Limb (tissue), 2 donors: Measurements from ENCODE around the gene EXOSC5.
"Not testable (repeated sequence)": the region's sequence is repeated elsewhere in the genome, so short reads cannot be mapped to it uniquely, and the experiment has no call there.

Source experiments
- DNase-seq, 2 donors: peaks; one replicate each; pipeline ENCODE4 v3.0.0-alpha.2; 2016; ENCODE audit errors: extremely low spot score in 2 of 2

The EXOSC5 gene

GRCh38 chr19:41408846-41409245 is 11.7 kb upstream of the EXOSC5 start:
- DNase-seq = not testable (repeated sequence)

GRCh38 chr19:41408256-41408655 is 11.1 kb upstream of the EXOSC5 start:
- no peak for DNase-seq

DNA sequence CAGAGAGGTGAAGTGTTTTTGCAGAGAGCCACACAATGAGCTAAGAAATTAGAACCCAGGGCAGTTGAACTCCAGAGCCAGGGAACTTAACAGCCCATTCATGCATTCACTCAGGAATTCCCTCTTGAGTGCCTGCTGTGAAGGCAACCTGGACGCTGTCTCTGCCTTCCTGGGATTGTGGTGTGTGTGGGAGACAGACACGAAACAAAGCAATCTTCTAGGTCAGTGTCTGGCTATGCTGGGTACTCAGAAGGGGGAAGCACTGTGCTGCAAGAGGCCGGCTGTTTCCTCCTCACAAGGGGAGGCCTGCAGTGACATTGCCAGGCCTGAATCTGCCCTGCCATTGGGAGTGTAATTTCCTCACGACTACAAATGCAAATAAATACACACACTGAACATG is 10.1 kb upstream of the EXOSC5 start:
- DNase-seq = no peak

- no peak for DNase-seq
Measured at GRCh38 chr19:41405776-41406175, 8.6 kb upstream of the EXOSC5 start.

GRCh38 chr19:41403181-41403970 is 6.2 kb upstream of the EXOSC5 start:
- no peak for DNase-seq

GRCh38 chr19:41402010-41402409 is 4.9 kb upstream of the EXOSC5 start:
- DNase-seq = no peak

DNA sequence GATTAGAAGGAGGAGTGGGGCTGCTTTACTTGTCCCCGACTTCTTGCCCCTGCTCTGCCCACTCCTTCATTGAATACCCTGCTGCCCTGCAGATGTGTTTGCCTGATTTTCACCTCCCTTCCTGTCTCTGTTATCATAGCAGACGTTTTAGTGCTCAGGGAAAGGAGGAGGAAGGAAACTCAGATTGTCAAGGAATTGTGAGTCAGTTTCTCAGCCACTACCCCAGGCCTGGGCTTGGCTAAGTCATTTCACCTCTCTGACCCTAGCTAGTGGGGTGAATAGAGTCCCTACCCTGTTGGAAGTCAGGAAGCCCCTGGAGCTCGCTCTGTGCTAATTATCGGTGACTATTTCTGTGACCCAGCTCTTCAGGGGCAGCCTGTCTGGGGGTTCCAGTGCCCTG is 4.3 kb upstream of the EXOSC5 start:
- DNase-seq = no peak

GRCh38 chr19:41399525-41399924 is 2.4 kb upstream of the EXOSC5 start:
- DNase-seq = no peak

GRCh38 chr19:41399091-41399490 is 1.9 kb upstream of the EXOSC5 start:
- DNase-seq = no peak

DNA sequence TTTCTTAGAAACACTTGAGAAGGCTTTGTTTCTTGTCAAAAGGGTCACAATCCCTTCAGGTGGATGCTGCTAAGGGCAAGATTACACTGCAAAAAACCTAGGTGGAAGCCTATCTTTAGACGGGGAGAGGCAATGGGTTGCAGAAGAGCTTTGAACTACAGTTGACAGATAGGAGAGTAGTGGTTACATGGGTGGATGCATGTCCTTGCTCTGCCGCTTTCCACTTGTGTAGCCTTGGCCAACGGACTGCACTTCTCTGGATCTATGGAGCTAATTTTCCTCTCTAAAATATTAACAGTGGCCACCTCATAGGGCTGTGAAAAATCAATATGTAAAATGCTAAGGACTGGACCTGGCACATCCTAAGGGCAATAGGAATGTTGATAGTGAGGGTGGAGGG is 1.4 kb upstream of the EXOSC5 start:
- no peak for DNase-seq

DNA sequence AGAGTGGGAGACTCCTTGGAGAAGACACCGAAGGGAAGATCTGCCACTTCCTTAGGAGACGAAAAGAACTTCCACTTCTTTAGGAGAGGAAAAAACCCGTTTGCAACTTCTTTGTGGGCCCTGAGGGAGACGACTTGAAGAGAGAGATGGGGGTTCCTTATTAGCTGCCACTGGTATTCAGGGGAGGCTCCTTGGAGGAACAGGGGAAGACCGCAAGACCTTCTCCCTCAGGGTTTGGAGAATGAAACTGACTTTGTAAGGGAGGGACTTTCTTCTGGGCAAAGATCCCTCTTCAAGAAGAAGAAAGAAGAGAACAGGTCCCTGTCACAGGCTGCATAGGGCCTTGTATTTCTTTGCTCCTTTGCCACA is 875 bp upstream of the EXOSC5 start:
- DNase-seq = no peak

DNA sequence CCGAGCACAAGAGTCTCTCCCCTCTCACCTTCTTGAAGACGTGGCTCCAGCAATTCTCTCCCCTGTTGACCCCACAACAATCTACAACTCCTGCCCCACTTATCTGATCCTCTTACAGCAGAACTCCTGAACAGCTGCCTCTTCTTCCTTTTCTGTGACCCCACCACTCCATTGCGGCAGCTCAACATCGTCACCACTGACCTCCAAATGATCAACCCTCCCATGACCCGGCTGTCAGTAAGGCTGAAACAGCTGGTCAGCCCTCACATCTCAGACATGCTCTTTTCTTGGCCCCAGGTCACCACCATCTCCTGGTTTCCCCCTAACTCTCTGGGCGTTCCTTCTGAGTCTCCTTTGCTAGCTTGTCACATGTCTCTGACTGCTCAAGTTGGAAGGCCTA is 1.8 kb downstream of the EXOSC5 start:
- no peak for DNase-seq

GRCh38 chr19:41392775-41393174 is 4.4 kb downstream of the EXOSC5 start:
- no peak for DNase-seq

DNA sequence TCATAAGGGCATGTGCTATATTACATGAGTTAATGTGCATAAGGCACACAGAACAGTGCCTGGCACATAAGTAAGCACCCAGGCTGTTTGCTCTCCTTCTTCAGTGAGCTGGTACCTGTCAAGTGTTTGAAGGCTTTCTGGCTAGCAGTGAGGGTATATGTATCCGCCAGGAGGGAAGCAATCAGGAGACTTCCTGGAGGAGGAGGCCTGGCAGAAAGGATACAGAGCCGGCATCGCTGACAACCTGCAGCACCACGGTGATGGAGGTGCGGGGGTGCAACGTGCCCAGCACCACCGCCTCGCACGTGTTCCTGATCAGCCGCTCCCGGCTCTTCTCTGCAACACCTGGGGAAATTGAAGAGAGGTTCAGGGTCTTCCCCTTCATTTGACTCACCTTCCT is 5.5 kb downstream of the EXOSC5 start:
- DNase-seq = no peak

- no peak for DNase-seq
Measured at GRCh38 chr19:41386442-41386841, 10.7 kb downstream of the EXOSC5 start.

GRCh38 chr19:41384351-41384750 is 12.8 kb downstream of the EXOSC5 start:
- no peak for DNase-seq

- DNase-seq = not testable (repeated sequence)
Measured at GRCh38 chr19:41381536-41381935, 15.6 kb downstream of the EXOSC5 start.

GRCh38 chr19:41377977-41378709 is 19.0 kb downstream of the EXOSC5 start:
- DNase-seq = no peak

DNA sequence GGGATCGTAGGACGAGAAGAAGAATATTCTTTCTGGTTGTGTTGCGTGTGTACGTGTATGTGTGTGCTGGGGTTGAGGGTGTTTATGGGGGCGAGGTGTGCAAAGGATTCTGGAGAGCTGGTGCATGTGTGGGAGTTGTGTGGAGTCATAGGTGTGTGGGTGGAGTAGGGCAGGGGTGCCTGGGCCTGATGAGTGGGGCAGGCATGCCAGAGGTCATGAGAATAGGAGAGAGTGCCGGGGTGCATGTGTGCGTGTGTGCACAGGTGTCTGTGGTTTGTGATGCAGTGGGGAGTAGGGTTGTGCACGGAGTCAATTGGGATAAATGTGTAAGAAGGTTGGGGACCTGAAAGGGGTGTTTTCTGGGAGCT is 20.2 kb downstream of the EXOSC5 start:
- DNase-seq = no peak

DNA sequence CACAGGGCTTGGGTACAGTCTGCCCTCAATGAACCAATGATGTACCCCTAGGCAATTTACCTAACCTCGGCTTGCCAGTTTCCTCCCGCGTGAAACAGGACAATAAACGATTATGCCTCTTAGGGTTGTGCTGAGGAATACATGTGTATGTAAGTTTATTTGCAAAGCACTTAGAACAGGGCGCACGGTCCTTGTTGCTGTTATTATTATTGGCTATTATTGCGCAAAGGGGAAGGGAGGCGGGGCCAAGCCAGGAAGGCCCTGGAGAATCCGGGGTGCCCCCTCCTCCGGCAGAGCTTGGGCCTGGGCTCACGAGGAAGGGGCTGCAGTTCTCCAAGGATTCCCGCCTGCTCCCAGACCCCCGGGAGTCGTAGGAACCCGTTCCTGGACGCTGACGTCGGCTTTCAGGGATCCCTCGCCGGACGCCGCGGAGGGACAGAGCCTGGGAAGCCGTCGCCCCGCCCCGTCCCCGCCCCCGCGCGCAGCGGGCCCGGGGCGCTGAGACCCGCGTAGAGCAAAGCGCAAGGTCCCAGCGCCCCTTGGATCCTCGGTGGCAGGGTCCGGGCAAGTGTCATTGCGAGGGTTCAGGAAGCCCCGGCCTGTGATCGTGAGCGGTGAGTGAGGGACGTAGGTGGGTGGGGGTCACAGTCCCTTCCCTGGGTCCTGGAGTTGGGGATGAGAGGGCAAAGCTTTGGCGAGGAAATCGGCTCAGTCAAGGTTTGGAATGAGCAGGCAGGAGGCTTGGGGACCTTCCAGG is 20.7 kb downstream of the EXOSC5 start, which contains the start of gene TMEM91:
Gene TMEM91, plus strand, starts transcription at position 293 of the 757 bp plus-strand sequence. CDS start 1,777 bp downstream, outside the sequence.
- peak in 1 of 2 donors; percentile 72 for DNase-seq

GRCh38 chr19:41373993-41374392 is 23.2 kb downstream of the EXOSC5 start:
- peak; percentile 82 to 94 for DNase-seq

GRCh38 chr19:41372501-41372900 is 24.7 kb downstream of the EXOSC5 start:
- DNase-seq = no peak
